NCI-H128 (cell line): ENCODE data around the gene MPV17L2.

Experiments used
- DNase-seq: peaks from one replicate; lab custom pipeline; 2025; ENCODE audit not compliant: unreplicated experiment; lab: John Stamatoyannopoulos, UW

MPV17L2 gene

GRCh38 chr19:18214779-18215433 lies 21.9 kb downstream of the MPV17L2 start:
- DNase-seq = no peak

- no peak for DNase-seq
Observed at GRCh38 chr19:18216789-18217188, 23.8 kb downstream of the MPV17L2 start.

- DNase-seq = no peak
Observed at GRCh38 chr19:18218159-18218558, 25.1 kb downstream of the MPV17L2 start.

DNA sequence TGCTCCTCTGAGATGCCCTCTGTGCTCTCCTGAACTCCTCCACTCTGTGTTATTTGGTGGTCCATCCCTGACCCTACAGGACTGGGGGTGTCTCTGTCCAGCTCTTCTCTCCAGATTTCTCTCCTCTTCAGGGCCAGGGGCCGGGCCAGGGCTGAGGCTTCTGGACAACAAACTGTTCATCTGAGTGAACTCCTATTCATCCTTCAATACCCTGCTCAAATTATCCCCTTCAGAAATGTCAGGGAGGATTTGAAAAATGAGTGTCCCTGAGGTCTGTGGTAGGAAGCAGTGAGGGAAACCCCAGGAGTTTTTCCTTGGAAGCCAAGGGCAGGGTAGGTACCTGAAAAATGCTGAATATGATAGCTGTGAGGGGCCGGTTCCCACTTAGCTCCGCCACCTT lies 25.6 kb downstream of the MPV17L2 start:
- DNase-seq = no peak

GRCh38 chr19:18219911-18220631 lies 27.1 kb downstream of the MPV17L2 start:
- no peak for DNase-seq

- peak; percentile 8 for DNase-seq
Observed at GRCh38 chr19:18220632-18221275, 27.7 kb downstream of the MPV17L2 start.

DNA sequence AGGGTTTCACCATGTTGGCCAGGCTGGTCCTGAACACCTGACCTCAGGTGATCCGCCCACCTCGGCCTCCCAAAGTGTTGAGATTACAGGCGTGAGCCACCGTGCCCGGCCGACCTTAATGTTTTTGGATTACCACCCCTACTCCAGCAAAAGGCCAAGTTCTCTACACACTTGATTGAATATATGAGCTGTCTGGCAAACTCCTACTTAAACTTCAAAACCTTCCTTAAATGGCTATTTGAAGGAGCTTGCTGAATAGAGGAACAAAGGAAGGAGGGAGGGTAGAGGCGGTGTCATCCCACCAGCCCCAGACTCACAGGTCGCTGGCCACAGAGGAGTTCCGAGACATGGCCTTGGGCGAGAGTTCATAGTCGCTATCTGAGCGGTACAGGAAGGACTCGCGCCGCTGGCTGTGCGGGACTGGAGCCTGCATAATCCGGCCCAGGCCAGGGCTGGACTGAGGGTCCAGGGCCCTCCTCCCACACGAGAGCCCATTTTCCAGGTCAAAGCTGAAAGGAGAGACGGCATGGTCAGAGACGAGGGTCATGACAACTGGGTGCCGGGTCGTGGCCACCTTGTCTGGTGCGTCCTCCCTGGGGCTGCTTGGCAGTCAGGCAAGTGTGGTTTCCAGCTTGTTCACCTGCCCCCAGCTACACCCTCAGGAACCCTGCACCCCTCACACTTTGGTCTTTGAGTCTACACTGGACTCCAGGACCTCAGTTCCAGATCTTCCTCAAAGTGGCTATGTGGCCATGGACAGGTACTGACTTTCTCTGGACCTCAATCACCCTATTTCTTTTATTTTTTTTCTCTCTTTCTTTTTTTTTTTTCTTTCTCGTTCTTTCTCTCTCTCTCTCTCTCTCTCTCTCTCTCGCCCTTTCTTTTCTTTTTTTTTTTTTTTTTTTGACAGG lies 29.1 kb downstream of the MPV17L2 start:
- DNase-seq = no peak

DNA sequence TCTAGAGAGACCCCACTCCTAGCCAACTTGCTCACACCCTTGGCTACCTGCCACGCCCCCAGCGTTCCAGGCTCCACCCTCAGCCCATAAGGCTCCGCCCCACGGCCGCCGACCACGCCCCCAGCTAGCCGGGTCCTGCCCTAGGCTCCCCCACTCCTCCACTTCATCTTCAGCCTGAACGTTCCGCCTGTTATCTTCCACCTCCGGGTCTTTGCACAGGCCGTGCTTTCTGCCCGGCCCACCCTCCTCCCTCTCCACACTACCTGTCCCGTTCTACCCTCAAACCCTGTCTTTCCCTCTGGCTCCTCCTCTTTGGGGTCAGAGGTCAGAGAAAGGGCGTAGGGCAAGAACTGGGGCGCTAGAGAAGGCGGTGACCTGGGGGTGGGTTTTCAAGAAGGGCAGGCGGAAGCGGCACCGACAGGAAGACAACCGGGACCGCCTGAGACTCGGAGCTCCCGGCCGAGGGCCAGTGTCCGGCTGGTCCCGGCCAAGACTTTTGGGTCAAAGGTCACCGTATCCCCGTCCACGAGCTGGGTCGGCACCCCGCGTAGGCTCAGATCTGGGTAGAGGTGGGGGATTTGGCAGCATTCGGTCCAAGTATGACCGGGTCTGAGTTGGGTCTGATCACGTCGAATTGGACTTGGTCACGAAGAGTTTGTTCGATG lies 31.0 kb downstream of the MPV17L2 start:
- no peak for DNase-seq

- DNase-seq = peak; percentile 90
Observed at GRCh38 chr19:18224525-18225354, 31.7 kb downstream of the MPV17L2 start.

- no peak for DNase-seq
Observed at GRCh38 chr19:18225355-18225701, 32.3 kb downstream of the MPV17L2 start.

GRCh38 chr19:18225702-18226468 lies 32.9 kb downstream of the MPV17L2 start, which contains the start of gene PDE4C:
Gene PDE4C, minus strand, starts transcription at chr19:18226438. Its CDS starts 23 bp downstream, at chr19:18226415.
- no peak for DNase-seq

GRCh38 chr19:18226956-18227780 lies 34.1 kb downstream of the MPV17L2 start:
- DNase-seq = no peak

- no peak for DNase-seq
Observed at GRCh38 chr19:18227781-18228271, 34.8 kb downstream of the MPV17L2 start.

GRCh38 chr19:18229474-18229873 lies 36.5 kb downstream of the MPV17L2 start:
- no peak for DNase-seq

DNA sequence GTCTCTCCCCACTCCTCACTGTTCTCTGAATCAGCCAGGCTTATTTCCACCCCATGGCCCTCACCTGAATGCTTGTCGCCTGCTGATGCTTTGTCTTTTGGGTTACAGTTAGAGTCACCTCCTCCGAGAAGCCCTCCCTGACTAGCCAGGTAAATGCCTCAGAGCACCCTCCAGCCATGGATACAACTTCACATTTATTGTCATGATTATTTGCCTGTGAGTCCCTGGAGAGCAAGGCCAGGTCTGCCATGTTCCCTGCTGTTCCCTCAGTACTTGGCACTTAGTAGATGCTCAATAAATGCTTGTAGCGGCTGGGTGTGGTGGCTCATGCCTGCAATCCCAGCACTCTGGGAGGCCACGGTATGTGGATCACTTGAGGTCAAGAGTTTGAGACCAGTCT lies 36.9 kb downstream of the MPV17L2 start:
- DNase-seq = no peak

GRCh38 chr19:18230941-18231734 lies 38.1 kb downstream of the MPV17L2 start:
- DNase-seq = no peak

GRCh38 chr19:18231775-18232174 lies 38.8 kb downstream of the MPV17L2 start:
- no peak for DNase-seq
